MM.1S (cell line): ENCODE measurements around the gene SPATA45.
A peak's percentile ranks its signal among the peaks of the same experiment; 100 is the strongest.

Experiments used
- DNase-seq: peaks from one replicate; pipeline ENCODE4 v3.0.0-alpha.2; 2015
- H2AFZ ChIP-seq: fragments of 300-600 bp; sonication (generic); 2 replicates; pipeline ENCODE4 v1.6.0; 2016; ENCODE audit warnings: antibody characterized with exemption, low read length
- H3F3A ChIP-seq: fragments of 300-600 bp; sonication (generic); 2 replicates; pipeline ENCODE4 v1.6.1; 2016; ENCODE audit warnings: mild to moderate bottlenecking, antibody characterized with exemption, low read length, moderate library complexity, mixed read lengths; ENCODE audit not compliant: insufficient read depth
- H3K27ac ChIP-seq: fragments of 300-600 bp; sonication (generic); 2 replicates; pipeline ENCODE4 v1.5.1; 2016; ENCODE audit warnings: mild to moderate bottlenecking, low read length
- H3K27me3 ChIP-seq: fragments of 300-600 bp; sonication (generic); replicated peaks from 2 replicates; pipeline ENCODE4 v1.6.0; 2016; ENCODE audit warnings: low read length; ENCODE audit not compliant: insufficient read depth
- H3K36me3 ChIP-seq: fragments of 300-600 bp; sonication (generic); replicated peaks from 2 replicates; pipeline ENCODE4 v1.6.1; 2016; ENCODE audit warnings: mild to moderate bottlenecking, low read length, mixed read lengths; ENCODE audit not compliant: insufficient read depth
- H3K4me1 ChIP-seq: fragments of 300-600 bp; sonication (generic); 2 replicates; pipeline ENCODE4 v1.6.1; 2016; ENCODE audit warnings: low read length, mixed read lengths
- H3K4me2 ChIP-seq: fragments of 300-600 bp; sonication (generic); 2 replicates; pipeline ENCODE4 v1.6.0; 2016; ENCODE audit warnings: low read depth, low read length
- H3K4me3 ChIP-seq: fragments of 300-600 bp; sonication (generic); 2 replicates; pipeline ENCODE4 v1.5.1; 2016; ENCODE audit warnings: low read length, mixed read lengths
- H3K79me2 ChIP-seq: fragments of 300-600 bp; sonication (generic); 2 replicates; pipeline ENCODE4 v1.6.1; 2016; ENCODE audit warnings: mixed run types, low read length, mixed read lengths
- H3K9ac ChIP-seq: fragments of 300-600 bp; sonication (generic); 2 replicates; pipeline ENCODE4 v1.6.1; 2016; ENCODE audit warnings: low read length, mixed read lengths
- H3K9me2 ChIP-seq: fragments of 300-600 bp; sonication (generic); replicated peaks from 2 replicates; pipeline ENCODE4 v1.6.1; 2016; ENCODE audit warnings: mild to moderate bottlenecking, low read length, mixed read lengths; ENCODE audit not compliant: insufficient read depth
- H3K9me3 ChIP-seq: fragments of 300-600 bp; sonication (generic); replicated peaks from 2 replicates; pipeline ENCODE4 v1.6.1; 2016; ENCODE audit warnings: mild to moderate bottlenecking, low read length, mixed read lengths; ENCODE audit not compliant: insufficient read depth
- H4K20me1 ChIP-seq: fragments of 300-600 bp; sonication (generic); 2 replicates; pipeline ENCODE4 v1.6.1; 2016; ENCODE audit warnings: mild to moderate bottlenecking, low read length, moderate library complexity, mixed read lengths; ENCODE audit not compliant: insufficient read depth
- CTCF ChIP-seq: fragments of 300-600 bp; sonication (generic); IDR thresholded peaks from 2 replicates; pipeline ENCODE4 v1.5.1; 2016; ENCODE audit warnings: antibody characterized with exemption, low read length, mixed read lengths
- EZH2 ChIP-seq: fragments of 300-600 bp; sonication (generic); optimal IDR thresholded peaks from 2 replicates; pipeline ENCODE3; 2017; ENCODE audit warnings: low read depth, mild to moderate bottlenecking, antibody characterized with exemption, low read length, mixed read lengths
- EZH2phosphoT487 ChIP-seq: fragments of 300-600 bp; sonication (generic); IDR thresholded peaks from 2 replicates; pipeline ENCODE4 v1.6.1; 2018; ENCODE audit warnings: antibody characterized with exemption, low read length

The SPATA45 gene

GRCh38 chr1:212814537-212815334, 32.7 kb downstream of the SPATA45 start:
- Histone ChIP-seq H3K27ac (no peak overlapping the region), H3K9me2 (no peaks in the 10 kb centered on the region), H3K36me3 (no peaks in the 10 kb centered on the region), H3K9ac (no peak overlapping the region), H3K79me2 (no peaks in the 10 kb centered on the region), H2AFZ (no peak overlapping the region), H3K4me3 (no peak overlapping the region), H3K4me1 (no peaks in the 10 kb centered on the region), H3K4me2 (no peak overlapping the region), H3K9me3 (no peaks in the 10 kb centered on the region), H3F3A (no peaks in the 10 kb centered on the region), H3K27me3 (no peaks in the 10 kb centered on the region), H4K20me1 (no peaks in the 10 kb centered on the region)
- TF ChIP-seq CTCF, result peak; percentile 43
- TF ChIP-seq EZH2, result no peak
- no peak for TF ChIP-seq EZH2phosphoT487
- no peak for DNase-seq

GRCh38 chr1:212805767-212806166, 41.7 kb downstream of the SPATA45 start:
- Histone ChIP-seq H3K4me3 (no peak overlapping the region), H3K27ac (no peak overlapping the region), H3K9ac (no peak overlapping the region), H3K9me3 (no peaks in the 10 kb centered on the region), H3K4me1 (no peaks in the 10 kb centered on the region), H3K27me3 (no peaks in the 10 kb centered on the region), H4K20me1 (no peaks in the 10 kb centered on the region), H3K36me3 (peaks cover 4% of the 10 kb centered on the region), H3K4me2 (no peak overlapping the region), H3K9me2 (no peaks in the 10 kb centered on the region), H2AFZ (no peak overlapping the region), H3K79me2 (no peaks in the 10 kb centered on the region), H3F3A (no peaks in the 10 kb centered on the region)
- TF ChIP-seq CTCF (no peak), EZH2 (no peak), EZH2phosphoT487 (no peak)
- no peak for DNase-seq

GRCh38 chr1:212797681-212798080, 49.8 kb downstream of the SPATA45 start:
- Histone ChIP-seq H4K20me1 (no peaks in the 10 kb centered on the region), H3K4me1 (peaks cover 15% of the 10 kb centered on the region)

More at GRCh38 chr1:212797681-212798080, 49.8 kb downstream of the SPATA45 start:
- Histone ChIP-seq H3K9me3 (no peaks in the 10 kb centered on the region), H3K36me3 (no peaks in the 10 kb centered on the region; the same call in 1 of the 2 replicates), H3K9ac (no peak overlapping the region), H3K27me3 (no peaks in the 10 kb centered on the region), H3K27ac (no peak overlapping the region), H2AFZ (no peak overlapping the region), H3F3A (peaks cover 16% of the 10 kb centered on the region), H3K9me2 (no peaks in the 10 kb centered on the region), H3K79me2 (peaks cover 8% of the 10 kb centered on the region; the same call in 1 of the 2 replicates), H3K4me3 (no peak overlapping the region), H3K4me2 (no peak overlapping the region)
- DNase-seq, result no peak
- no peak for TF ChIP-seq CTCF
- TF ChIP-seq EZH2phosphoT487, result no peak
- no peak for TF ChIP-seq EZH2
